IPS-20b (cell line): Measurements from ENCODE around the gene PLPP3.

Experiments
- H3K27ac ChIP-seq: one replicate; pipeline ENCODE4 v1.5.1; 2013; ENCODE audit warnings: low read length
- H3K27me3 ChIP-seq: 2 replicates; pipeline ENCODE4 v1.6.1; 2013; ENCODE audit warnings: mild to moderate bottlenecking, low read length, inconsistent platforms; ENCODE audit not compliant: insufficient read depth
- H3K36me3 ChIP-seq: 2 replicates; pipeline ENCODE4 v1.6.1; 2013; ENCODE audit warnings: low read depth, mild to moderate bottlenecking, inconsistent platforms, low read length, moderate library complexity; ENCODE audit not compliant: insufficient read depth
- H3K4me1 ChIP-seq: 2 replicates; pipeline ENCODE4 v1.6.1; 2013; ENCODE audit warnings: mild to moderate bottlenecking, control low read depth, inconsistent platforms, low read length, moderate library complexity; ENCODE audit not compliant: insufficient read depth
- H3K4me3 ChIP-seq: 2 replicates; pipeline ENCODE4 v1.5.1; 2013; ENCODE audit warnings: mild to moderate bottlenecking, low read length, inconsistent platforms
- H3K9ac ChIP-seq: 2 replicates; pipeline ENCODE4 v1.6.1; 2013; ENCODE audit warnings: low read depth, mild to moderate bottlenecking, inconsistent platforms, low read length, moderate library complexity
- H3K9me3 ChIP-seq: 2 replicates; pipeline ENCODE4 v1.6.1; 2013; ENCODE audit warnings: mild to moderate bottlenecking, low read depth, low read length, inconsistent platforms; ENCODE audit not compliant: insufficient read depth

PLPP3 gene

GRCh38 chr1:56516539-56517252 is 62.7 kb downstream of the PLPP3 start:
- Histone ChIP-seq H3K4me3 (0 out of 2 replicates have a peak overlapping the region, but pooled peaks have one; percentile 10), H3K27me3 (no peaks in the 10 kb centered on the region), H3K4me1 (peaks cover 28% of the 10 kb centered on the region), H3K36me3 (peaks cover 89% of the 10 kb centered on the region), H3K27ac (peak overlapping the region; percentile 60), H3K9me3 (no peaks in the 10 kb centered on the region), H3K9ac (peak overlapping the region; percentile 59; the same call in 1 of the 2 replicates)

- peak overlapping the region; percentile 59; the same call in 1 of the 2 replicates for H3K9ac ChIP-seq
- H3K36me3 ChIP-seq, result peaks cover 89% of the 10 kb centered on the region
- H3K4me1 ChIP-seq, result peaks cover 33% of the 10 kb centered on the region
- no peaks in the 10 kb centered on the region for H3K27me3 ChIP-seq
- peak overlapping the region; percentile 60 for H3K27ac ChIP-seq
- H3K9me3 ChIP-seq, result no peaks in the 10 kb centered on the region
- H3K4me3 ChIP-seq, result no peak overlapping the region
These were observed 63.3 kb downstream of the PLPP3 start for GRCh38 chr1:56515898-56516538.

- Histone ChIP-seq H3K9me3 (no peaks in the 10 kb centered on the region), H3K27ac (no peak overlapping the region), H3K36me3 (peaks cover 94% of the 10 kb centered on the region), H3K27me3 (no peaks in the 10 kb centered on the region), H3K9ac (no peak overlapping the region), H3K4me3 (no peak overlapping the region), H3K4me1 (peaks cover 38% of the 10 kb centered on the region)
These were observed 66.5 kb downstream of the PLPP3 start for GRCh38 chr1:56512724-56513494.

GRCh38 chr1:56511766-56512165 is 67.6 kb downstream of the PLPP3 start:
- H3K27me3 ChIP-seq, result no peaks in the 10 kb centered on the region
- peaks cover 94% of the 10 kb centered on the region for H3K36me3 ChIP-seq
- H3K9me3 ChIP-seq, result no peaks in the 10 kb centered on the region
- H3K4me3 ChIP-seq, result no peak overlapping the region
- H3K4me1 ChIP-seq, result peaks cover 27% of the 10 kb centered on the region
- no peak overlapping the region for H3K9ac ChIP-seq
- H3K27ac ChIP-seq, result no peak overlapping the region

- Histone ChIP-seq H3K9me3 (no peaks in the 10 kb centered on the region), H3K36me3 (peaks cover 94% of the 10 kb centered on the region), H3K4me1 (peaks cover 23% of the 10 kb centered on the region), H3K9ac (peak overlapping the region; percentile 29; the same call in 1 of the 2 replicates), H3K27me3 (no peaks in the 10 kb centered on the region), H3K27ac (peak overlapping the region; percentile 42), H3K4me3 (no peak overlapping the region)
These were observed 68.0 kb downstream of the PLPP3 start for GRCh38 chr1:56511364-56511763.

GRCh38 chr1:56510642-56511021 is 68.7 kb downstream of the PLPP3 start:
- Histone ChIP-seq H3K9me3 (no peaks in the 10 kb centered on the region), H3K27ac (no peak overlapping the region), H3K4me1 (peaks cover 16% of the 10 kb centered on the region), H3K36me3 (peaks cover 94% of the 10 kb centered on the region), H3K27me3 (no peaks in the 10 kb centered on the region), H3K4me3 (no peak overlapping the region), H3K9ac (peak overlapping the region; percentile 29; the same call in 1 of the 2 replicates)

- Histone ChIP-seq H3K9ac (no peak overlapping the region; the same call in 1 of the 2 replicates), H3K27ac (no peak overlapping the region), H3K4me1 (peaks cover 13% of the 10 kb centered on the region), H3K36me3 (peaks cover 94% of the 10 kb centered on the region), H3K9me3 (no peaks in the 10 kb centered on the region), H3K27me3 (no peaks in the 10 kb centered on the region), H3K4me3 (no peak overlapping the region)
These were observed 69.4 kb downstream of the PLPP3 start for GRCh38 chr1:56509713-56510641.

- Histone ChIP-seq H3K36me3 (peaks cover 98% of the 10 kb centered on the region), H3K4me3 (no peak overlapping the region), H3K9ac (no peak overlapping the region), H3K4me1 (peaks cover 13% of the 10 kb centered on the region), H3K9me3 (no peaks in the 10 kb centered on the region), H3K27me3 (no peaks in the 10 kb centered on the region), H3K27ac (no peak overlapping the region)
These were observed 70.8 kb downstream of the PLPP3 start for GRCh38 chr1:56508523-56508983.

- no peak overlapping the region for H3K27ac ChIP-seq
- H3K4me1 ChIP-seq, result peaks cover 13% of the 10 kb centered on the region
- no peaks in the 10 kb centered on the region for H3K9me3 ChIP-seq
- H3K9ac ChIP-seq, result no peak overlapping the region
- H3K27me3 ChIP-seq, result no peaks in the 10 kb centered on the region
- H3K4me3 ChIP-seq, result no peak overlapping the region
- peaks cover 99% of the 10 kb centered on the region for H3K36me3 ChIP-seq
These were observed 71.3 kb downstream of the PLPP3 start for GRCh38 chr1:56507925-56508522.

- no peaks in the 10 kb centered on the region for H3K27me3 ChIP-seq
- H3K9ac ChIP-seq, result no peak overlapping the region
- H3K9me3 ChIP-seq, result no peaks in the 10 kb centered on the region
- H3K36me3 ChIP-seq, result peaks cover 99% of the 10 kb centered on the region
- peaks cover 13% of the 10 kb centered on the region for H3K4me1 ChIP-seq
- H3K27ac ChIP-seq, result no peak overlapping the region
- H3K4me3 ChIP-seq, result no peak overlapping the region
These were observed 72.3 kb downstream of the PLPP3 start for GRCh38 chr1:56506951-56507491.
